BJ (cell line): ENCODE data around the gene PARD3B. TPM values are rescaled to one million over a fixed set of nuclear protein-coding genes. Genes with fewer than 3 reads are reported as not detected.

Source experiments
- CTCF ChIA-PET: fragments of 350-600 bp; formaldehyde crosslinking; extraction: SDS; loops from one replicate; lab custom pipeline; 2021; ENCODE audit warnings: antibody characterized with exemption, inconsistent platforms; lab: Yijun Ruan, JAX
- POLR2A ChIA-PET: fragments of 300-600 bp; sonication (Branson Sonifier 250); formaldehyde crosslinking; extraction: SDS; loops from one replicate; lab custom pipeline; 2021; ENCODE audit warnings: antibody characterized with exemption; lab: Charles Lee
- DNase-seq: peaks from one replicate; pipeline ENCODE4 v3.0.0-alpha.2; 2011; ENCODE audit warnings: low read depth
- H3K27me3 ChIP-seq: 2 replicates; pipeline ENCODE4 v1.6.0; 2011; ENCODE audit warnings: low read length; ENCODE audit not compliant: control insufficient read depth, insufficient read depth
- H3K36me3 ChIP-seq: 2 replicates; pipeline ENCODE4 v1.5.1; 2011; ENCODE audit warnings: low read length; ENCODE audit not compliant: control insufficient read depth, insufficient read depth
- H3K4me3 ChIP-seq: 2 replicates; pipeline ENCODE4 v1.5.1; 2011; ENCODE audit warnings: low read depth, mild to moderate bottlenecking, control low read depth, low read length
- polyA plus RNA-seq: library from polyadenylated mRNA; depleted of rRNA; stranded (reverse); fragments of >200 nt; gene quantifications from 2 replicates; pipeline ENCODE4 v1.2.3, GENCODE V29; 2011
- TF ChIP-seq, protein P1 (sequence below): IDR thresholded peaks from 2 replicates; pipeline ENCODE4 v1.5.1; 2011; ENCODE audit warnings: low read depth, mild to moderate bottlenecking, control low read depth, inconsistent platforms, low read length, moderate library complexity; ENCODE audit not compliant: insufficient read depth

PARD3B gene
- polyA plus RNA-seq, 1 experiment: 7.1 TPM

DNA sequence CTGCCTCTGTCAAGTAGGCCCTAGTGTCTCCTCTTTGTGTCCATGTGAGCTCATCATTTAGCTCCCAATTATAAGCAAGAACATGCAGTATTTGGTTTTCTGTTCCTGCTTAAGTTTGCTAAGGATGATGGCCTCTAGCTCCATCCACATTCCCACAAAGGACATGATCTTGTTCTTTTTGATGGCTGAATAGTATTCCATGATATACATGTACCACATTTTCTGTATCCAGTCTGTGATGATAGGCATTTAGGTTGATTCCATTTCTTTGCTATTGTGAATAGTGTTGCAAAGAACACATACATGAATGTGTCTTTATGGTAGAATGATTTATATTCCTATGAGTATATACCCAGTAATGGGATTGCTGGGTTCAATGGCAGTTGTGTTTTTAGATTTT lies 263.2 kb downstream of the PARD3B start:
- Histone ChIP-seq H3K4me3 (no peak overlapping the region), H3K27me3 (no peaks in the 10 kb centered on the region), H3K36me3 (no peaks in the 10 kb centered on the region)
- ChIA-PET POLR2A (no interaction called here), CTCF (no interaction called here)
- DNase-seq: no peak
- TF ChIP-seq, protein P1, sequence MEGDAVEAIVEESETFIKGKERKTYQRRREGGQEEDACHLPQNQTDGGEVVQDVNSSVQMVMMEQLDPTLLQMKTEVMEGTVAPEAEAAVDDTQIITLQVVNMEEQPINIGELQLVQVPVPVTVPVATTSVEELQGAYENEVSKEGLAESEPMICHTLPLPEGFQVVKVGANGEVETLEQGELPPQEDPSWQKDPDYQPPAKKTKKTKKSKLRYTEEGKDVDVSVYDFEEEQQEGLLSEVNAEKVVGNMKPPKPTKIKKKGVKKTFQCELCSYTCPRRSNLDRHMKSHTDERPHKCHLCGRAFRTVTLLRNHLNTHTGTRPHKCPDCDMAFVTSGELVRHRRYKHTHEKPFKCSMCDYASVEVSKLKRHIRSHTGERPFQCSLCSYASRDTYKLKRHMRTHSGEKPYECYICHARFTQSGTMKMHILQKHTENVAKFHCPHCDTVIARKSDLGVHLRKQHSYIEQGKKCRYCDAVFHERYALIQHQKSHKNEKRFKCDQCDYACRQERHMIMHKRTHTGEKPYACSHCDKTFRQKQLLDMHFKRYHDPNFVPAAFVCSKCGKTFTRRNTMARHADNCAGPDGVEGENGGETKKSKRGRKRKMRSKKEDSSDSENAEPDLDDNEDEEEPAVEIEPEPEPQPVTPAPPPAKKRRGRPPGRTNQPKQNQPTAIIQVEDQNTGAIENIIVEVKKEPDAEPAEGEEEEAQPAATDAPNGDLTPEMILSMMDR: no peak

DNA sequence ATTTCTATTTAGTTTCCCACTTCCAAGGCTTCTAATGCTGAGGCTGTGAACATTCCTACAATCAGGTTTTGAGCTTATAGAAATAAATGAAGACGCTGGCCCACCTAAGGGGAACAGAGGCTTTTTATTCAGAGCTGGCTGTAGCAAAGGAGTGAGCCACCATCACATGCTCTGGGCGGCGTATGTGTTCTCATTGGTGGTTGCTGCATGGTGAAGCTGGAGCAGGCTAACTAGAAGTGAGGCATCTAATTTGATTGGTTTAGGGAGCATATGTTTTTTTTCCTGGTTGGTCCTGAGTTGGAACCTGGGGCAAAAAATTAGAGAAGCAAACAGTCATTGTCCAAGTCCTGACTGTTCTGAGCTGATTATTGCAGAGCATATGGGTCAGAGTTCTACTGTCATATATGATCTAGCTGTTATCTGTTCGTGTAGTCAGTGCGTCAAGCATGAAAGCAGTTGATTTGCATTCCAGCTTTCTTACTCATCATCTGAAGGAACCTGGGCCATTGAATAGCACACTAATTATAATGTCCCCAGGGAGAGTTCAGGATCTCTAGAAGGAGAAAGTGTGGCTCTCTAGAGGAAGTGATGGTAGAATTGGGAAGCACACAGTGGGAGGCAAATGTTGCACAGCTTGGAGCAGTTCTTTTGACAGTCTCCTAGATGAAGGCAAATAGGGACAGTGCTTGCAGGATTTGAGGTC lies 279.6 kb downstream of the PARD3B start:
- H3K4me3 ChIP-seq: no peak overlapping the region
- no peaks in the 10 kb centered on the region for H3K36me3 ChIP-seq
- TF ChIP-seq, protein P1: no peak
- CTCF ChIA-PET: no interaction called here
- no peak for DNase-seq
- H3K27me3 ChIP-seq: no peaks in the 10 kb centered on the region
- POLR2A ChIA-PET: no interaction called here

DNA sequence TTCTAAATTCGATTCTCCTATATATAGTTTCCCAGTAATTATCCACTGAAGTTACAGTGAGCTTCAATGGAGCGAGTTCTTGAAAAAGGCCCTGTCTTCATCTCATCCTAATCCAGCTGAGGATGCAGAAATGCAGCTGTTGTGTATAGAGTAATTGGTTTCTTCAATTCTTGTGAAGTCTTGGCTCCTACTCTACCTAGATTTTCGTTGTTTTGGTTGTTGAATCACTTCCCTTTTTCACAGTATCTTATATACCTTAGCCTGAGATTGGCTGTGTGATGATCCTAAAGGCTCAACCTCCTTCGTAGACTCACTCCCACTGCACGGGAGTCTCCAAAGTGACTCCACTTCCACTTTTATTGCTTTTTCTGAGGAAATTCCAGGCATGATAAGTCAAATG lies 280.4 kb downstream of the PARD3B start:
- Histone ChIP-seq H3K36me3 (no peaks in the 10 kb centered on the region), H3K4me3 (no peak overlapping the region), H3K27me3 (no peaks in the 10 kb centered on the region)
- ChIA-PET POLR2A (no interaction called here), CTCF (no interaction called here)
- TF ChIP-seq, protein P1: no peak
- no peak for DNase-seq

DNA sequence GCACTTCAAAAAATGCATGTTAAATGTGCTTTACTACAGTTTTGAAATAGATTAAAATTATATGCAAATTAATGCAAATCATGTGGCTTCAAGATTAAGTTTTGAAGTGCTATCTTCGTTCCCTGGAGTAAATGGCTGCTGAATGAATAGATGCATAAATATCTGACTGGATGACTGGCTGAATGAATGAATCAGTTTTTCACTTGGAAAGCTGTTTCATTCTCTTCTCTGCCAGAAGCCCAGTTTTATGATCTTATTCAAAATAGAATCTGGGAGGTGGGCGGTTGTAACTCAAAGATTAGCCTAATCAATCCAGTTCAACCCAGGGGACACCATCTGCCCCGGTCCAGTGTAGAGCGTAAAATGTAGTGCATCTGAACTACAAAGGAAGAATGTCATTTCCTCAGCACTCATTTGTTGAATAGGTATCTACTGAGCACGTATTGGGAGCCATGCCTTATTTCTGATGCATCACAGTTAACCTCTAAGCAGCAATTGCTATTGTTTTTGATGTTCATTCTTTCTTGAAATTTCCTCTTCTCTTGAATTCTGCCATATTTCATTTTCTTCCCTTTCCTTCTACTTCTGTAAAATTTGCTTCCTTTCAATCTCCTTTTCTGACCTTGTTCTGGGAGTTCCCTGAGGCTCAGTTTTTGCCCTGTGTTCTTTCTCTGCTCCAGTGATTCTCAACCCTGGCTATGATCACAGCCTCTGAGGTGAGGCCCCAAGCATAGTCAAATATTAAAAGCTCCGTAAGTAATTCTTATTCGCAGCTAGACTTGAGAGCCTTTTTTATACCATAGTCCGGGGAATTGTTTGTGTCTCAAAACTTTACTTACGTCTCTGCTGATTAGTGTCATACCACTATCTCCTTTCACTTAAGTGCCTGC lies 282.7 kb downstream of the PARD3B start:
- ChIA-PET POLR2A (no interaction called here), CTCF (interaction anchor here (0.9 kb wide), 1 partner anchor 8 kb away, joined by 3 read pairs; no protein-coding TSS in a partner anchor)
- no peak for DNase-seq
- Histone ChIP-seq H3K36me3 (no peaks in the 10 kb centered on the region), H3K27me3 (no peaks in the 10 kb centered on the region), H3K4me3 (no peak overlapping the region)
- TF ChIP-seq, protein P1: no peak

DNA sequence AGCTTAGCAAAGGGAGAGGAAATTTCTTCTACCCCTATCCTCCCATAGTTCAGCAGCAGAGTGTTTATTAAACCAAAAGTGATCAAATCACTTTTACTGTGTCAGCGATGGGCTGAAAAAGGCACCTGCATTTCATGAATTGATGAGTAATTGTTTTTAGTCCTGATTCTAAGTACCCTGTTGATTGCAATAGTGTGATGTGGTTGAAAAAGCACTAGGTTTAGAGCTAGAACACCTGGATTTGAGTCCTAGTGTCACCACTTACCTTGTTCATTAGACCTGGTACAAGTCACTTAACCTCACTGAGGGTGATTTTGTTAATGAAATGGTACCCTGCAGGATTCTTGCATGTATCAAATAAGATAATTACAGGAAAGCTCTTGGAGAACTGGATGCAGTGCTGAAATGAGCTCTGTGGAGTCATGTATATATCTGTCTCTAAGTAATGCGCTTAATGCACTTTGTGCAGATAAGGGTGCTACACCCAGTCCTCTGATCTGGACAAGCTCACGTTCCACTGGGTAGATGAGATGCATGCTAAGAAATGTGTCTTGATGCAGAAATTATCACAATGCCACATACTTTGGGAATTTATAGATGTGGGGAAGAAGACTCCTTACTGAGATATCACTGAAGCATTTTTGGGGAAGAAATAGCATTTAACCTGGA lies 289.6 kb downstream of the PARD3B start:
- TF ChIP-seq, protein P1: no peak
- ChIA-PET POLR2A (no interaction called here), CTCF (no interaction called here)
- H3K4me3 ChIP-seq: no peak overlapping the region
- H3K27me3 ChIP-seq: no peaks in the 10 kb centered on the region
- H3K36me3 ChIP-seq: no peaks in the 10 kb centered on the region
- no peak for DNase-seq
